HEK293T (cell line): ENCODE results near the gene PITPNC1.

Experiments
- FOXA1 ChIP-seq: fragments of 450-650 bp; IDR thresholded peaks from 2 replicates; pipeline ENCODE4 v1.6.1; 2016; ENCODE audit warnings: mild to moderate bottlenecking
- FOXM1 ChIP-seq: fragments of 450-650 bp; IDR thresholded peaks from 2 replicates; pipeline ENCODE4 v1.6.1; 2017; ENCODE audit warnings: mild to moderate bottlenecking, borderline replicate concordance
- L3MBTL2 ChIP-seq: fragments of 450-650 bp; conservative IDR thresholded peaks from 2 replicates; pipeline ENCODE4 v1.6.1; 2016; ENCODE audit warnings: mild to moderate bottlenecking
- LEF1 ChIP-seq: fragments of 450-650 bp; IDR thresholded peaks from 2 replicates; pipeline ENCODE4 v1.6.1; 2017; ENCODE audit warnings: mild to moderate bottlenecking, borderline replicate concordance
- SP1 ChIP-seq: fragments of 450-650 bp; IDR thresholded peaks from 2 replicates; pipeline ENCODE4 v1.6.1; 2017
- TARDBP ChIP-seq: fragments of 450-650 bp; IDR thresholded peaks from 2 replicates; pipeline ENCODE4 v1.6.1; 2016
- ZNF384 ChIP-seq: fragments of 450-650 bp; IDR thresholded peaks from 2 replicates; pipeline ENCODE4 v1.6.1; 2016

DNA sequence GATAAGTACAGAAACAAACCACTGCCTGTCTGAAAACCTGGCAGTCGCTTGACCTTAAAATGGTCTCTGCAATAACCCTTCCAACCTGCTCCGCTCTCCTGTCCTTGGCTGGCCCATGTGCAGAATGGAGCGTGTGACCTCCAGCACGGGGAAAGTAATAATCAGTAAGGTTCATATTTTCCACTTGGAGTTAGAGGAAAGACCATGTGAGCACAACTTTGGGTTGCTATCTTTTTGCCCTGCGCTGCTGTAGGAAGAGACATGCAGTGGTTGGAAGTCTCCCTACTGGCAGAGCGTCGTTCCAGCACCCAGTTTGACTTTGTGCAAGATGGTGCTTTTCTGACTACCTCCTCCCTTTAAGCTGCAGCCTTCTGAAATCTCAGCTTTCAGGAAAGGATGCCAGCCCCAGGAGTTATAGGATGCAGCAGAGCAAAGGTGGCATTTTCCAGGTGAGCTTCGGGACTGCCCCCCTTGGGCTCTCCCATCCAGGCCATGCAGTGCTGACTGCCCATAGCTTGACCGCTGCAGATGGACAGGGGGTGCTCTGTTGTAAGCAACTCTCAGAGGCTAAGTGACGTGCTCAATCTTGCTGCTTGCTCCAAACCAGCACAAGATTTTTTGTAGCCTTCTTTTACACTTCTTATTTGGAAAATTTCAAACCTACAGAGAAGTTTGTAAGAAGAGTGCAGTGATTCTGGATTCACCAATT lies 230.0 kb downstream of the PITPNC1 start:
- TF ChIP-seq FOXM1 (no peak), FOXA1 (no peak), TARDBP (no peak), SP1 (no peak), ZNF384 (no peak), L3MBTL2 (no peak), LEF1 (no peak)
